Dermis blood vessel endothelial cell (primary cell): ENCODE measurements around the gene RIN3. TPM values are rescaled to one million over a fixed set of nuclear protein-coding genes. Genes with fewer than 3 reads are reported as not detected.
A peak's percentile ranks its signal among the peaks of the same experiment; 100 is the strongest.

ENCODE experiments used
- DNase-seq: peaks from one replicate; pipeline ENCODE4 v3.0.0; 2010
- total RNA-seq: library from RNA; depleted of rRNA; stranded (reverse); fragments of >200 nt; gene quantifications from 2 replicates; pipeline ENCODE4 v1.2.3, GENCODE V29; 2014

RIN3 gene
- total RNA-seq, 1 donor from 2014 or later = 11.1 TPM

DNA sequence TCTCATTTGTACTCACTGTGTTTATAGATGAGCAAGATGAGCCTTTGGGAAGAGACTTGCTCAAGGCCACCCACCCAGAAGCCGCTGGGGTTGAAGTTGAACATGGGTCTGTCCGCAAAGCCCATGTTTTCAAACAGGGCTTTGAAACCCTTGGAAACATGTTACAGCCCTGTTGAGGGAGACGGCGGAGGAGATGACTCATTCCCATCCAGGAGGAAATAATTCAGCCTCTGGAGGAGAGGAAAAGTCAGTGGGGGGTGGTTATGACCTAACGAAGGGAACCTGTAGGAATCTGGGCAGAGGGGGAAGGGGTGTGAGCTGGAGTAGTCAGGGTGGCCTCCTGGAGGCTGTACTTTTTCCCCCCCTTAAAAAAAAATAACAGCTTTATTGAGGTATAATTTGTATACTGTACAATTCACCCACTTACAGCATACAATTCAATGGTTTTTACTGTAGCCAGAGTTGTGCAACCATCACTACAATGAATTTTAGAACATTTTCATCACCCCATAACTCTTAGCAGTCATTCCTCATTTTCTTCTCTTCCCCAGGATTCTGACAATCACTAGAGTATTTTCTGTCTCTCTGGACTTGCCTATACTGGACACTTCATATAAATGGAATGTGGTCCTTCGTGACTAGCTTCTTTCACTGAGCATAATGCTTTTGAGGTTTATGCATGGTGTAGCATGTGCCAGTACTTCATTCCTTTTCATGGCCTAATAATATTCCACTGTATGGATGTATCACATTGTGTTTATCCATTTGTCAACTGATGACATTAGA is 1.9 kb upstream of the RIN3 start:
- DNase-seq = peak; percentile 95

DNA sequence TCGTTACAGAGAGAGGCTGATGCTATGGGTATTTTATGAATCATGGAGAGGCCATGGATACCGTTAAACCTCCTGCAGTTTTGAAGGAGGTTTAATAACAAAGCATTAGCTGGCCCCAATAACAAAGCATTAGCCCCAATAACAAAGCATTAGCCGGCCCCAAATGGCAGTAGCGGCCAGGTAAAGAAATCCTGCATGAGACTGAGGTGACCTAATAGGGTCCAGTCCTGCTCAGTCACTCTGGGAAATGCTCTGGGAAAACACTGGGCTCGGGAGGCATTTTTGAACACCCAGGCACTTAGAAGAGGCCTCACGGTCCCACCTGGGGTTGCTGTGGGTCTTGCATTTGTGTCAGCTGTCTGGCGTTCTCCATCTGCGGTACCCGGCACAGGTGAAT is 776 bp upstream of the RIN3 start:
- no peak for DNase-seq

DNA sequence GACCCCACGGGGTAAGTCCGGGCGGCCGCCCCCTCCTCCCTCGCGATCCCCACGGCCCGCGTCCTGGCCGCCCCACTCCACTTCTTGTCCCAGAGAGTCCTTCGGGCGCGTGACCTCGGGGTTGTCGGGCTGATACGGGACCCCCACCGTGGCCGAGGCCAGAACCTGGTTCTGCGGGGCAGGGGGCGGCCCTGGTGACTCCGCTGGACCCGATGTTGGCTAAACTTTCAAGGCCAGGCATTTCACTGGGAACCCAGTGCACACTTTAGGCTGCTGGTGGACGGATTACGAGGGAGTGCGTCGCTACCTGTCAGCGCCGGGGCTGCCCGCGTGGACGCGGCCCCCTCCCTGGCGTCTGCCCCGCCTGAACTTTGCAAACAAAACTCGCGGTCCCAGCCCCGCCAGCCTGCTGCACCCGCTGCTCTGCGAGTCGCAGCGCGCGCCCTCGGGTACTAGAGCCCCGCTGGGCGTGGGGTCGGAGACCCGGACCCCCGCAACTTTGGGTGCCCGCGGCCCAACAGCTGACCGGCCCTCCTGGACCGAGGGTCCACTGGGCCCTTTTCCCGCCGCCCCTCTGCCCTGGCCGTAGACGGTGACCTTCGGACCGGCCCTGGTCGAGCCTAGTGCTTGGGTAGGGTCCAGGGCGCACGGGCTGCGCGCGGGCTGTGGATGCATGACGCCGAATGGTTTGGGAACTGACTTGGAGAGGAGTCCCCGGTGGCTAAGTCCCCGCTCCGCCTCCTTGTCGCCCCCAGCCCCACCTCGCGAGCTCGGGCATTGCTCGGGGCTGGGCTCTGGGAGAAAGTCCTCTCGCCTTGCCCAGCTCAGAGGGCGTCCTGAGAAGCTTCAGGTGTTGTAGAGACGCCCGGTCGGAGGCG is 624 bp downstream of the RIN3 start:
- DNase-seq = peak; percentile 55

DNA sequence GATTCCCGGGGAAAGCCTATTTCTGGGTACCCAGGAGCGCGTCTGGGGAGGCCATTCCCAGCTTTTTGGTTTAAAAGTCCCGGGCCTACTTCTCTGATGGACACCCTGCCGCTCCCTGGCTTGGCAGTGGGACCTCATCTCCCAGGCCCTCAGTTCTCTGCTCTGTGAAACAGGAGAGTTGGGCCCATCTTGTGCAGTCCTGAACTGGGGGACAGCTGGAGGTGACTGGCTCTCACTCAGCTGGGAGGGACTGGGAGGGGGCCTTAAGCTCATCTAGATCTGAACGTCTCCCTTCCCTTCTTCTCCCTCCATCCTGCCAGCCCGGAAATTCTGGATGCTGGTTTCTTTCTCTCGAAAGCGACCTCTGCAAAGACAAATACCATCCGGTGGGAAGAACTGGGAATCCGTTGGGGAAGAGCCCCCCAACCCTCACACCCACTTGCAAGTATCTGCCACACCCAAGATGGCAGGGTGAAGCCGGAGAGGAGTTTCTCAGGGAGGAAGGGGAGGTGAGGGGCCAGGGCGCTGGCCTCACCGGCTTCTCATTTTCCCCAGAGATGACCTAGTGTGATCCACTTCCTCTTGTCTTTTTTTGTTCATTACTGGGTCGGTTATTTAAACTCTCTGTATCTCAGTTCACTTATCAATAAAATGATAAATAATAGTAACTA is 1.4 kb downstream of the RIN3 start:
- no peak for DNase-seq

DNA sequence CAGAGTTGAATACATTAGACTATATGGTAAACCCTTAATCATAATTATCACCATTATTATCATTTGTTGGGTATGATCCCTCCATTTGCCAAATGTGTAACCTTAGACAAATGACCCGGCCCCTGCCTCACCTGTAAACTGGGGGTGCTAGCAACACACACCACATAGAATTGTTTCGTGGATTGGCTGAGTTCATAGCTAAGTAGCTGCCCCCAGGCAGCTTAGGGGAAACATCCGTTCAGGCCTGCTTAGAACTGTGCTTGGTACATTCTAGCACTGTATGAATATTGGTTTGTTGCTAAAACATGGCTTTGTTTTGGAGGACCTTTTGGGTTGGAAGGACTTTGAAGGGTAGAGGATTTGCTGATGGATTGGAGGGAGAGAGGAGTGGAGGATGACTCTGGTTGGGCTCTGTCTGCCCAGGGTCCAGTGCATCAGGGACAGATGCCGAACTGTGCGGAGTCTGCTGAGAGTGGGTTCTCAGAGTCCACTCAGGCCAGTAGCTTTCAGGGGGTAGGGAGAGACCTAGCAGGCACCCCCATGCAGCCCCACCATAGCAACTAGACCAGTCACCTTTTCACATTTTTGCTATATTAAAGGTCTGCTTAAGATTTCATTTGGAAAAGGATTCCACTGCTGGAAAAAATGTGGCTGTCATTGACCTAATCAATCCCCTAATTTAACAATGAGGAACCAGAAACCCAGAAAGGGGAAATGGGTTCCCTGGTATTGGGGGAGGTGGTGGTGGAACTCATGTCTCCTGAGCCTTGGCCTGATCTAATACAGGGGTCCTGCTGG is 2.2 kb downstream of the RIN3 start:
- DNase-seq = no peak

DNA sequence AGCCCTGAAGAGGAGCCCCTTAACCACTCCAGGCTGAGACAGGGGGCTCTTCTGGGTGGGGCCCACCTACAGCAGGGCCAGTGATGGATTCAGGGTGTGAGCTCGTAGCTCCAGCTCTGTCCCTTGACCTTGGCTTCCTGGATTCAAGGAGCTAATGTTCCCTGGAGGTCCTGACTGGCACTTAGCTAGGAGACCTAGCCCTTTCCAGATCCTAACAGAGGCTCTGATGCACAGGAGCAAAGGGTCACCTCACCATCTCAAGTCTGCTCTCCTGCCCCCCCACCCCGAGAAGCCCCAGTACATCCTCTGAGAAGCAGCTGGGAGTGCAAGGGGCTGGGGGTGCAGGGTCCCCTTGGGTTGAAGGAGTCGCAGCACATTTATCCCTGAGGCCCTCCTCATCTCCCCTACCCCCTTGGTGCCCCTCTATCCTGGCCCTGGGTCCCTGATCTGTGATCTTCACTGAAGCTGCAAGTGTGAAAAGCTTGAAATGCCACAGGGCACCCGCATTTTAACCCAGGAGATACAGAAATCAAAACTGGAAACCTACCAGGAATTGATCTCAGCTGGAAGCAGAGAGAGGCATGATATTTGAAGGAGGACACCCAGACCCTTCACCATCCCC is 2.9 kb downstream of the RIN3 start:
- DNase-seq = no peak

DNA sequence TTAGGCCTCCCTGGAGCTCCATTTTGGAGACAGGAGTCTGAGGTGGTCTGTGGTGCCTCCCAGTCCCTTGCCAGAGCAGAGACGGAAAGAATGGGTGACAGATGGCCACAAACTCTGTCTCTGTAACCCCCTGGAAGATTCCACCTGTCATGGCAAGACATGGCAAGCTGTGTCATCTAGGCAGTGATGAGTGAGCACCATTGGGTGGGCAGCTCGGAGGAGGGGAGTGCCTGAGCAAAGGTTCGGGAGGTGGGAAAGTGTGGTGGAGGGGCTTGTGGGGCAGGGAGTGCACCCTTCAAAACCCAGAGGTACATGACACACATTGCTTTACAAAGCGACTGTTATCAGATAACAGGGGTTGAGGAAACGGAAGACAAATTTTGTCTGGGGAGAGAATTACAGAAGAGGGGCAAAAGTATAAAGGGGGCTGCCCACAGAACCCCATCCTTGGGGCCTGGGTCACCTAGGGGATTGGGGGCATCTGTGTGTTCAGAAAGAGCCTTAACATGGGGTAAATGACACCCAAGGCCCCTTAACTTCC is 3.5 kb downstream of the RIN3 start:
- no peak for DNase-seq

DNA sequence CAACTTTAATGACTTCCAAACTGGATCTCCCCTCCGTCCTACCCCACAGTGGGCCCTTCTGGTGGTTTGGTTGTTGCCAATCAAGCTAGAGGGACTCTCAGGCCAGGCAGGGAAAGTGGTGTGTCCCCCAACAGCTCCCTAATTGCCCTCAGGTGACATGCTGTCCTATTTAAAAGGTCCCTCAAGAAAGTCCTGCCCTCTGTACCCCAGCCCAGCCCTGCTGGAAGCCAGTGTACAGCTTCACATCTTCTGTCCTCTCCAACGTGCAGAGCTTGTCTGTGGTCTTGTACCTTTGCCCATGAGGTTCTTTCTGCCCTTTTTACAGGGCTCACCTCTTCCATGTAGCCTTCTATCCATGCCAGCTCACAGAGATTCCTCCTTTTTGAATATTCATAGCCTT is 4.2 kb downstream of the RIN3 start:
- no peak for DNase-seq

DNA sequence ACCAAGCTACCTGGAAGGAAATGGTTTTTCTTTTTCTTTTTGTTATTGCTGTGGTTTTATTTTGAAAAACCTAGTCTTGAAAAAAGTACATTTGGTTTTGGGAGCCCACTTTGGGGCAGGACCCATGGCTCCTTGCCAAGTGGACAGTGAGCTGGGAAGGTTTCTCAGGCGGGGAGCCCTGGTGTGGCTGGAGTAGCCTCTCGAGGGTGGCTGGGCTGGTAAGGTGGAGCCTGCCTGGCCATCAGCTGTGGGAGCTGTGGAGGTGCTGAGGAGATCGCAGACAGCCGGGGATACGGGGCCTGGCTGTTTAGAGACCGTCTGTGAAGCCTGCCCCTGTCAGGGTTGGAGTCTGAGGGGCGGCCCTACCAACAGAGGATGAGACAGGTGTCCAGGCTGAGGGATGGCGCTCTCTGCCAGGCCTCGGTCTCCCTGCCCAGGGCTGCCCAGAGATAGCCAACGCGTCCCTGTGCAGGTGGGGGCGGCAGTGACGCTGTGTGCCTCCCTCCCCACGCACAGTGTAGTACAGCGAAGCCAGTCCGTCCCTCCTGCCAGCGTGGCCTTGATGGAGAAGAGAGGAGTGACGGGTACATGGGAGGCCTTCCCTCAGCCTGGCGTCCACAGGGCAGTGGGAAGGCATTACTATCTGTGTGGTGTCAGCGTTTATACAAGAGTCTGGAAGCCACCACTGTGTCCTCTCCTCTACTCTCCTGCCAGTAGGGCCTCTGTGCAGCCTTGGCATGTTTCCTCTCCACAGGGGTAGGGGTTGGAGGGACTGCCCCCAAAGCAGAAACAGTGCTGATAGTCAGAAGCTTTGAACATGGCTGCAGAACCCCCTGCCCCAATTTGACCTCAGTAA is 5.9 kb downstream of the RIN3 start:
- DNase-seq = no peak

DNA sequence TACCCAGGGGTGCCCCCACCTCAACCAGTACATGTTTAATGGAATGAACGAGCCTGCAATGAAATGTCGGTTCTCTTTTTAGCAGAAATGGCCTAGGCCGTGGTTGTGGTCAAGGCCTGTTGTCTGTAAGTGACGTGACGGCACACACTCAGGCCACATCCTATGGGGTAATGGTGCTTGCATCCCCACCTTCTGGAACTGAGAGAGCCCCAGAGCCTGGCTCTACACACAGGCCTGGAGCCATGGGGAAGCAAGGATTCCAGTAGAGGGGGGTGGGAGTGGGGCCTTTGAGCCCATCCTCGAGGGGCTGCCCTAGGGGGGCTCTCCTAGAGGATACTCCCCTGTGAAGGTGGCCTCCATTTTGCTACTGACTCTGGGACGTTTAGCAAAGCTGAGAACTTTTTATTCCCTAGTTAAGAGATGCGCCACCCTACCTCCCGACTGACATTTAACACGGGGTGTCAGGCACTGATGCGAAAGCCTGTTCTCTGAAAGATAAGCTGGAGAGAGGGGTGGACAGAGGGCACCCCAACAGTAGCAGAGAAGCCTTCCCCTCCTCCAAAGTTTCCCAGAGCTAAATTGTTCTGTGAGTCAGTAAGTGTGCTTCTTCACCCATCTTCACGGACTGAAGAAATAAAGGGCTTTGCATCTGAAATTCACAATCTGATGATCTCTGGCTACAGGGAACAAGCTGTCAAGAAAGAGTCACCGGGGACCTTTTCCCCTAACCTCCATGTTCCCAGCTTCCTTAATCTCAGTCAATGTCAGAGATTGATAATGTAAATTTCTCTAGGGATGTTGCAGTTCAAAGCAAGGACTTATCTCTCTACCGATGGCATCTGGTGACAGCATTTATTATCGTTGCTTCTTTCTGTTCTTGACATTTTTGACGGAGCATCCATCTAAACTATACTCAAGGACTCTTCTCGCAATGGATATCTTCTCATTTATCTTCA is 6.8 kb downstream of the RIN3 start:
- no peak for DNase-seq

DNA sequence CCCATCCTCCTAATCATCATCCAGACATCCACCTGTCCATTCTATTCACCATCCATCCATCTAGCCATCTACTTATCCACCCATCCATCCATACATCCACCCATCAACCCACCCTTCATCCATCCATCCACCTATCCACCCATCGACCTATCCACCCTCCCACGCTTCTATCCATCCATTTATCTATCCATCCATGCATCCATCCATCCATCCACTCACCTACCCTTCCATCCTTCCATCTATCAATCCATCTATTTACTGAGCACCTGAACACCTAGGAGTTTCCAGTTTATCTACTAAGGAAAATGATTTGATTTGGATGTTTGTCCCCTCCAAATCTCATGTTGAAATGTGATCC is 7.5 kb downstream of the RIN3 start:
- DNase-seq = no peak

DNA sequence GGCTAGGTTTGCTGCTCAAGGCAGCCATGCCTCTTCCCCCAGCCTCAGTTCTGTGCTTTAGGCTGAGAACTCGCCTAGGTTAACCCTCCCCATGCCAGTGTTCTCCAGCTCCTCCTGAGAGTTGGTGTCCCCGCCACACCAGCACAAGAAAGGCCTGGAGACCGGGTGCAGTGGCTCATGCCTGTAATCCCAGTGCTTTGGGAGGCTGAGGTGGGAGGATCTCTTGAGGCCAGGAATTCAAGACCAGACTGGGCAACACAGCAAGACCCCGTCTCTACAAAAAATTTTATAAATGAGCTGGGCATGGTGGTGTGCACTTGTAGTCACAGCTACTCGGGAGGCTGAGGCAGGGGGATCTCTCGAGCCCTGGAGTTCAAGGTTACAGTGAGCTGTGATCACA is 10.2 kb downstream of the RIN3 start:
- DNase-seq = no peak

DNA sequence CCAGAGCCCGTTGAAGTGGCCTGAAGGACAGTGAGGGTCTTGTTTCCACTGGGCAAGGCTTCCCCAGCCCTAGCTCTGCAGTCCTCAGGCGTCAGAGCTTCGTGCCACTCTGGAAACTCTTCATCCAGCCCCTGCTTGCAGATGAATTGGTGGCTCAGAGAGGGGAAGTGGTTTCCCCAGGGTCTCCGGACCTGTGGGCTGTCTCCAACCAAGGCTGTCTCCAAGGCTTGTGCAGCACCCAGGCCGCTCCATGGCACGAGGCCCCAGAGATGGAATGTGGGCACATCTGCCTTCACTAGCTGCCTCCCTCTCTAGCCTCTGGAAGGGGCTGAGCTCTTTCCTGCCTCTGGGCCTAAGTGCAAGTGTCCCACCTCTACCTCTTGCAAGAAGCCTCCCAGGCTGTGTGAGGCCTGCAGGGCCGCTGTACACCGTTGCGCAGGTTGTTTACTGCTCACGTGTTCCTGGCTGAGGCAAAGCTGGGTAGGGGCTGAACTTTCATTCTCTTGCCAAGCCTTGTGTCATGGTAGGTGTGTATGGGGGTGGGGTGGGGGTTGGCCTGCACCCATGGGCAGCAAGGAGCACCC is 11.1 kb downstream of the RIN3 start:
- DNase-seq = no peak

DNA sequence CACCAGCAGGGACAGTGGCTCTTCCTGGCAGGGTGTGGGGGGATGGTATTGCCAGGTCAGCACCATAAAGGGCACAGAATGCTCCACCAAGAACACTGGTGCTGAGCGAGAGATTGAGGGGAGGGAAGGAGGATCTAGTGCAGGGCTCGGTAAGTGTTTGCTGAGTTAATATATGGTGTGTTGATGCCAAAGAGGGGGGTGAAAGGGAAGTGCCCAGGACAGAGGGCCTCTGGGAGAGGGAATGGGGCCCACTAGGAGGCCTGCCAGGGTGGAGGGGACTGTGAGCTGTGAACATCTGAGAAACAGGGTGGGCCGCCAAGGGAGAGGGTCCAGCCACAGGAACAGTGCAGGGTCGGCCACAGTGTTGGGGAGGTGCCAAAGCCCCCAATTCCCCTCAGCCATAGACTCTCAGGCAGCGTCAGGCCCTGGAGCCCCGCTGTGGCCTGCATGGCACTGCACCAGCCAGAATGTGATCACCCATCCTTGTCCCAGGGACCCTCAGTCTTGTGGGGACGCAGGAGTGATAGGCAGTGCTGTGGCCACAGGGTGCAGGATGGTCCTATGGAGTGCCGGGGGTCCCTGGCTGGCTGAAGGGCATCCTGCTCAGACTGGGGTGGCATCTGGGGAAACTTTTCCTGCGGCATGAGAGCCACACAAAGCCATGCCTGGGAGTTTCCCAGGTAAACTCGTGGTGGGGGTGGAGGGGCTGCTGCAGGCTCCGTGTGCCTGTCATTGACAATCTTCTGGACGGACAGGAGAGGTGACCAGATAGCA is 11.9 kb downstream of the RIN3 start:
- no peak for DNase-seq

DNA sequence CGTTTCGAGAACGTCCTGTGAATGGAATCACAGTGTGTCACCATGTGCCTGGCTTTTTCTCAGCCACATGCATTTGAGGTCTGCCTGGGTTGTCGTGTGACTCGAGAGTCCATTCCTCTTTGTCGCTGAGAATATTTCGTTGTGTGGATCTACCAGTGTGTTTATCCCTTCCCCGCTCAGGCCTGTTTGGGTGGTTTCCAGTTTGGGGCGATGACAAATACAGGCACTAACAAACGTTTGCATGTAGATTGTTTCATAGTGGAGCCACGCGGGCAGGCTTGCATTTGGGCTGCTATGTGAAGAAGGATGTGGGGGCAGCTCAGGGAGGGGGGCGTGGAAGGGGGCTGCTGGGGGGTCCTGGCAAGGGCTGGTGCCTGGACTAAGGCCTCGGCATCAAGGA is 14.1 kb downstream of the RIN3 start:
- no peak for DNase-seq

DNA sequence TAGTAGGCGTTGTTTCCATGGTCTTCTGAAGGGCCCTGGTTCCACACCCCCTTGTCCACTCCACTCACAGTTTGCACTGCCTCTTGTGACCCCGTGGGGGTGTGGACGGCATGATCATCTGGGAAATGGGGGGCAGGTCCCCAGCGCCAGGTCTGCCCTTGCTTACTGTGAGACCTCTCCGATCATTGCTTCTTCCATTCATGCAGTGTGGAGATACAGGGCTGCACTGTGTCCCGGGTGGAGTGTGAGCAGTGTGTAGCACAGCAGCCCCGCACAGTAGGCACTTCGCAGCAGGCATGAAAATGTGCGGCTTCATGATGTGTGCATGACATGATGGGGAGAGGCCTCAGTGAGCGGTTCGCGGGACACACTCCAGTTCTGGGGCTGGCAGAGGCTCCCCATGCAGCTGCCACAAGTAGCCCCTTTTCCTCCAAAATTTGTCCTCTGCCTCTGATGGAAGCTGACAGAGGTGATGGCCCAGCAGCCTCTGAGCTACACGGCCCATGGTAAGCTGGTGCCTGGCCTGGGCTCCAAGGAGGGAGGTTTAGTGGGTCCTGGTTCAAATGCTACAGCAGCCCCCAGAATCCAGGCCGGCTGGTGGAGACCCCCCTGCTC is 15.0 kb downstream of the RIN3 start:
- DNase-seq = no peak

DNA sequence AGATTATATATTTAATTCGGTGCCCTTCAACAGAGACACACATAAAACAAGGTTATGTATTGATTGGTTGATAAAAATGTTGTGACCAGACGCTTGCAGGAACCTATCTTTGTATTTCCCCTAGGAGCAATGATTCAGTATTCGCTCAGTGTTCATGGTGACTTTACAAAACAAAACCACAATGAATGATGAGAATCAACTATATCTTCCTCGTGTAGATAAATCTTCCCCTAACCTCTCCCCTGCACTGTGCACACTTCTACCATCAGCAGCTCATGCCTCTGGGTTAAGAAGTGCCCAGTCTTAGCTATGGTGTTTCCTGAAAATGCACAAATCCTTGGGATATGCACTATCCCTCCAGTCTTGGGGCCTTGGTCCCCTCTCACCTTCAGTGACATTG is 16.3 kb downstream of the RIN3 start:
- no peak for DNase-seq
